GM18867 (cell line): ENCODE data around the gene GABBR2.
"Not testable (repeated sequence)": the region's sequence is repeated elsewhere in the genome, so short reads cannot be mapped to it uniquely, and the experiment has no call there.

Experiments
- ATAC-seq: cut with Tn5 transposase; IDR thresholded peaks from one replicate; pipeline ENCODE4 v1.9.1; 2021; ENCODE audit warnings: mild to moderate bottlenecking, moderate library complexity; ENCODE audit not compliant: unreplicated experiment

Gene GABBR2

DNA sequence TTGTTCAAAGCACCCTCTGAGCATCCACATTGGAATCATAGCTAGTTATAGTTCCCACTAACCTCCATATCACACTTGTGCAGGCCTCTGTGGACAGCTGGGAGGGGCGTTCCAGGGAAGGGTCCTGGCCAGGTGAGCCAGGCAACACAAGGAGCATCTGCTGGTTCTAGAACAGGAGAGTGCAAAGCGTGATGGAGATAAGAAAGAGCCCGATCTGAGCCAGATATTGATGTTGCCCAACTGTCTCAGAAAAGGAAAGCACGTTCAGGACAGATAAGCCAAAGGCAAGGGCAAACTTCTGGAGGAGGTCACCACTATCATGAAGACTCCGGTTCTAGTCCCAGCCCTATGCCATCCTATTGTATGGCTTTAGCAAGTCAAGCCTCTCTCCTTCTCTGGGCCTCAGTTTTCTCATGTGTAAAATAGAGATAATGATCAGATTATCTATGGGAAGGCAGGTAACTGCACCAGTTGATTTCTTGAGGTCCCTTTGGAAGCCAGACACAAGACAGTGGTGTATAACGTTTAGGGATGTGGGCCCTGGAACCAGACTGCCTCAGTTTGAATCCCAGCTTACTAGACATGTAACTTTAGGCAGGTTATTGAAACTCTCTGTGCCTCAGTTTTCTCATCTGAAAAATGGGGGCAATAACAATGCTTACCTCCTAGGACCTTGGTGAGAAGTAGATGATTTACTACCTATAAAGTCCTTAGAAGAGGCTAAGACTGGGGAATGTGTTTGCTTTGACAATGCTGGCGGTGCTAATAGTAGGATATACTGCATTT is 19.8 kb downstream of the GABBR2 start:
- ATAC-seq = no peak

DNA sequence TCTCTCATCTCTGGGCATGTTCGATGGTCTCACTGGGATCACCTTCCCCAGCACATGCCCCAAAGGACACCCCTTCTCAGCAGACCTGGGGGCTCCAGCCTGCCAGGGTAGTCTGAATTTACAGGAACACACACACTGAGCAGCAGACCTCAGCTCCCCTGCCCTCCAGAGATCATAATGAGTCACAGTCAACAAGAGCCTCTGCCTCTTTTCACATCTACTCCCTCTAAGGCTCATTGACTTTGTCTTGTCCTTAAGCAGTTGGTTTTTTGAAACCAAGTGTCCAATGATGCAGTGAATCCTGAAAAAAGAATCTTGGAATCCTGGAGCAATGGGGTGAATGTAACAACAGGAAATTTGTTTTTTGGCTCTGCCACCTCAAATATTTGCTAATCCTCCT is 20.8 kb downstream of the GABBR2 start:
- no peak for ATAC-seq

DNA sequence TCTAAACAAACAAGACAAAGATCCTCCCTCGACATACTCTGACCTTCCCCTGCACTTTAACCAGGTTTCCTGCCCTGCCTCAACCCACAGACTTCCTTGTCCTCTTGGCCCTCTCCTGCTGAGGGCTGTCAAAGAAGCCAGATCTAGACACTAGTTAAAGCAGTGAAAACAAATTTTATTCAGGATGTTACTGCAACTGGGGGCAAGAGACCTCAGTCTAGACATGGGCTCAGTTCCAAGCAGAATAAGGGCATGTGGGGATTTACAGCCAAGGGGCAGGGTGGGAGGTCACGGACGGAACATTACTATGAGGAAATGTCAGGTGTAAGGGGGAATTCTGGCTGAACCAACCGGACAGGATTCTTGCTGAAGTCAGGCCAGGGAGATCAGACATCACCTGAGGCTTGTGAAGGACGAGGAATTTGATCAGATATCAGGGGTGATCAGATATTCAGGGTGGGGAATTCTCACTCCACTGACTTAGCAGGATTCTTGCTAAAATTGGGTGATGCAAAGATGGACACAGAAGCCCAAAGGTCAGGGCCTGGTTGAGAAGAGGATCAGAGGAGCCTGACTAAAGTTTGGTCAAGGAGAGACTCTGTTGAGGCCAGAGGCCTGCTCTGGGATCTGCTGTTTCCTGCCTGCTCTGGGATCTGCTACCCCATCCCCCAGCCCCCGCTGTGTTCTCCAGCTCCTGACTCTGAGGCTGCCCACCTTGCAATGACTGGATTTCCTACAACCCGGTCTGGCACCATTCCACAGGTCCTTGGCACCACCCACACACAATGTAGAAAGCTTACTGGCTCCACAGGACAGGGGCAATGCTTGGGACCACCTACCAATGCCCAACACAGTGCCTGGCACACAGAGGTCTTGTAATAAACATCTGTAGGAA is 21.5 kb downstream of the GABBR2 start:
- ATAC-seq = no peak

DNA sequence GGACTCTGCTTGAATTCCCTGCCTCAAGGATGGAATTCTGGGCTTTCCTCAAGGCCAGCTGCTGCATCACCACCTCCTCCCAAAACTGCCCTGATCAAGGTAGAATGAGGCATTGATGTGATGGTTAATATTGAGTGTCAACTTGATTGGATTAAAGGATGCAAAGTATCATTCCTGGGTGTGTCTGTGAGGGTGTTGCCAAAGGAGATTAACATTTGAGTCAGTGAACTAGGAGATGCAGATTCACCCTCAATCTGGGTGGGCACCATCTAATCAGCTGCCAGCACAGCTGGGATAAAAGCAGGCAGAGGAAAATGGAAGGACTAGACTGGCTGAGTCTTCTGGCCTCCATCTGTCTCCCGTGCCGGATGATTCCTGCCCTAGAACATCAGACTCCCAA is 23.9 kb downstream of the GABBR2 start:
- not testable (repeated sequence) for ATAC-seq

DNA sequence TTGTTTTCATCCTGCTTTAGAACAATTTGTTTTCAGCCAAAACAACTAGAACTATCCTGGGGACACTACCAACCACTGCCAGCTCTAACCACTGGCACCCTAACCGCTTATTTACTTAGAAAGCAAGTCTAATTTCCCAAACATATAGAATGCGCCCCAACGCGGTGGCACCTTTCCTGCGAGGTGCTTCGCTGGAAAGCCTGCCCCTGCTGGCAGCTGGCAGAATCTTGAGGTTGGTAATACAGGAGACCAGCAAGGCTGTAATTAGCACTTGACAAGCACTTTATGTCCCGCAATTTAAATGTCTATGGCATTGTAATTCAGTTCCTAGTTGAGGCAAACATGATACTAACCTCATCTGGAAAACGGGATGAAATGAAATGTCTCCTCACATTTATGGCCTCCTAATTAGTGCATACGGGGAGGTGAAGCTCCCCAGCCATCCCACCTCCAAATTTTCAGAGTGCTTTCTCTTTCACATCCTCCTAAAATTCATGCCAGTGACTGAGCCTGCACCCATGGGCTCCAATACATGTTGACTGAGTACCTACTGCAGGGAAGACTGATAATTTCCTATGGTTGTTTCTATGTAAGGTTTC is 30.4 kb downstream of the GABBR2 start:
- peak; percentile 45 for ATAC-seq

DNA sequence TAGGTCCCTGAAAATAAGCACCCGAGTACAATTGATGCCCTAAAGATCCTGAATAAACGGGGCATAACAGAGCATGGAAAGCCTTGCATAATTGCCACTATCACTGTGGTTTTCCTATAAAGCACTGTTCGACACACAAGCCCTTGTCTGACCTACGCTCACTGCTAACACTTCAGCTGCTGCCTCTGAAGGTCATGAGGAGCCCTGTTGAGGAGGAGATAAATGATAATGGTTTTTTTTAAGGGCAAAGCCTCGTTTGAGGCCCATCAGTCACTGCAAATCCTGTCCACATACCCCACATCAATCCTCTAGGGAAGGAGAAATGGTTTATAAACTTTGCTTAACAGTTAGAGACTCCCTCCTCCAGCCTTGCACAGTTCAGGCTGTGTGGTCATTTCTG is 35.1 kb downstream of the GABBR2 start:
- ATAC-seq = no peak

DNA sequence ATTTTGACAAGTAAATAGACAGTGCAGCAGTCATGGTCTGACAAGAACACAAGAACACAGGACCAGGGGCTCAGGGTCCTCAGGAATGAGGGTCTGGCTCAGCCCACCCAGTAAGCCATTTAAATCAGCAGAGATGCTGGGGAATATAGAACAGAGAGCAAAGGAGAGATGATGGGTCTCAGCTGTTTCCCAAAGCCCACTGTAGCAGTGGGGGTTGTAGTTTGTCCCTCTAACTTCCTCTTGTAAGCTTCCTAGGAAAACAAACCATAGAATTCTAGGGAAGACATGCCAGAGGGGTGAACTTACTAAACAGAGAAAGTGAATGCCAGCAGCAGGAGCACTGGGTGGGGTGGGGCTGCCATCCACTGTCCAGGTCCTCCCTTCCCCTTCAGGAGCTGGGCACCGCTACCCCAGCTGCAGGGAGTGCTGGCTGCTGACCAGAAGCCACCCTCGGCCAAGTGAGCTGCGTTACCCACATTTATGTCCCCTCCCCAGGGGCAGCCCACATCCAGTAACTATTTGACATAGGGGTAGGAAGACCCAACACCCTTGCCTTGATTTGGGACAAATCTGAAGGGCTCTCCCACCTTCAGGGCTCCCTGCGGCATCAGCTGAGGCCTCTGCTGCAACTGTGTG is 41.6 kb downstream of the GABBR2 start:
- ATAC-seq = no peak

DNA sequence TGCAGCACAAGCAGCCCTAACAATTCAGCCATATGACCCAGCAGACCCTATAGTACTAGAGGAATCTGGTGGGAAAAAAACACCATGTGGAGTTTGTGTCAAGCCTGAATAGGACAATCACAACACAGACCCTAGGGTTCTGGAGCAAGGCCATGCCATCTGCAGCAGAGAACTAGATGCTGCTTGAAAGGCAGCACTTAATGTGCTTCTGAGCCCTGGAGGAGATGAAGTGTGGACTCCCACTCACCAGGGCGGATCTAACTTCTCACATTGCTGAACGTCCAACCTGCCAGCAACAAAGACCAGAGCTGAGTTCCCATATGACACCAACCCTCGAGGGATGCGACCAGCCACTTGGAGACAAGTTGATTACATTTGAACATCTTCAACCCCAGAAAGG is 43.2 kb downstream of the GABBR2 start:
- no peak for ATAC-seq

DNA sequence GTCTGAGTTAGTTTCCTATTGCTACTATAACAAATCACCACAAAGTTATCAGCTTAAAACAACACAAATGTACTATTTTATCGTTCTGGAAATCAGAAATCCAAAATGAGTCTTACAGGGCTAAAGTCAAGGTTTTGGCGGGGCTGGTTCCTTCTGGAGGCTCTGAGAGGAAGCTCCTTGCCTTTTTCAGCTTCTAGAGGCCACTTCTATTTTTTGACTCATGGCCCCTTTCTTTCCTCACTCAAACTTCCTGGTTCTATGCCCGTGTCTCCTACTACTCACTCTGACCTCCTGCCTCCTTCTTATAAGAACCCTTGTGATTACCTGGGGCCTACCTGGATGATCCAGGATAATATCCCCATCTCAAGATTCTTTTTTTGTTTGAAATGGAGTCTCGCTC is 48.2 kb downstream of the GABBR2 start:
- no peak for ATAC-seq

DNA sequence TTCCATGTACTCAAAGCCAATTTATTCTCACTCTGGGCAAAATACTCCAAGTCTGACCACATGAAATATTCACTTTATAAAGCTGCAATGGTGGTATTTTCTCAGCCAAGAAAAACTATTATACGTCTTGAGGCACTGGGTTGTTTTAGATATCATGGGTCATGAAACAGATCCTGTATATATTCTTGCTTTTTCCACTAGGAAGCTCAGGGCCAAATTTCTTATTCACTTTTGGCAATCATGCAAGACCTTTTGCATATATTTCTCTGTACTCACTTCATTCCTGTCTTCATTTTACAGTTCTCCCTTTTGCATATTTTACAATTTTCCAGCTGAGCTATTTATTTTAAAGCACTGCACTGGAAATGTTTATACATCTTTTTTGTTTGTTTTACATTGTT is 49.8 kb downstream of the GABBR2 start:
- no peak for ATAC-seq

DNA sequence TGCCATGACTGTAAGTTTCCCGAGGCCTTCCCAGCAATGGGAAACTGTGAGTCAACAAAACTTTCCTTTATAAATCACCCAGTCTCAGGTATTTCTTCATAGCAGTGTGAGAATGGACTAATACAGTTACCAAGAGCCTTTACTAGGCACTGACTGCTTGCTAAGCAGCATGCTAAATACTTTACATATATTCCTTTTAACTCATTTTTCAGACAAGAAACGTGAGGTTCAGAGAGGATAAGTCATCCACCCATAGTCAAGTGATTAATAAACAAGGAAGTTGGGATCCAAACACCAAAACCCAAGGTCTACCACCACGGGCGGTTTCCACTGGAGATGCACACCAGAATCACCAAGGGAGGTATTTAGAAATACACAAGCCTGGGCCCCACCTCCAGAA is 50.8 kb downstream of the GABBR2 start:
- ATAC-seq = no peak

DNA sequence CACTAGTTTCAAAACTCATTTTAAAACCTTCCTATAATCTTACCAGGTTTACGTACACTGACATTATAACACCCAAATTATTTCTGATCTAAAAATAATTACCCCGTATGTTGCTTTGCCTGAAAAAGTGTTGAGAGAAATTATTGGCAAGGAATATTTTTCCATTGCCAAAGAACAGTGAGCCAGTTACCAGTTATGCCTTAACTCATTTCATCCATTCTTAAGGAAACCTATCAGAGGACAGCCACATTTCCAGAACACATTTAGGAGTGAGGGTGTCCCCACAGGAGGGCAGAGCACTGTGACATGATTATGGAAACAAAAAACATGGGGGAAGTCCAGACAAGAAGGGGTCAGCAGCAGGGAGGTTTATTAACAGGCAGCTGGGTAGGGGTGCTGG is 52.2 kb downstream of the GABBR2 start:
- ATAC-seq = no peak

DNA sequence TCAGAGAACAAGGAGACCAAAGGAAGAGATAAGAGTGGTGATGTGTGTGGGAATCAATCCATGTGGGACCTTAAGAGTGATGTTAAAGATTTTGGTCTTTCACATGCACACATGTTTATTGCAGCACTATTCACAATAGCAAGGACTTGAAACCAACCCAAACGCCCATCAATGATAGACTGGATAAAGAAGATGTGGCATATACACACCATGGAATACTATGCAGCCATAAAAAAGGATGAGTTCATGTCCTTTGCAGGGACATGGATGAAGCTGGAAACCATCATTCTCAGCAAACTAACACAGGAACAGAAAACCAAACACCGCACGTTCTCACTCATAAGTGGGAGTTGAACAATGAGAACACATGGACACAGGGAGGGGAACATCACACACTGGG is 53.3 kb downstream of the GABBR2 start:
- ATAC-seq = not testable (repeated sequence)

DNA sequence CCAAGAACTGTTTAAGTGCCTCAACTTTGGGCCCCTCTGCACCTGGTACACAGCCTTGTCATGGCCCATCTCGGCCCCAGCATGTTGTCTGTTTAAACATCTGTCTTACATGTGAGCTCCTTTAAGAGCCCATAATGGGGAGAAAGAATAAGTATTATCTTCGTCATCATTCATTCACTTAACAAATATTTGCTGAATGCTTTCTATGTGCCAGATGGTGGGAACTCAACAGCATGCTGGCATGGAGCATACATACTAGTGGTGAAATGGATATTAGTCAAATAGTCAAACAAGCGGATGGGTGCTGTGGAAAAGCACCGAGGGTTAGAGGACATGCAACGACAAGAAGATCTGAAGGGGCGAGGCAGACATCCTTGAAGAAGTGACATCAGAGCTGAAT is 54.5 kb downstream of the GABBR2 start:
- ATAC-seq = no peak

DNA sequence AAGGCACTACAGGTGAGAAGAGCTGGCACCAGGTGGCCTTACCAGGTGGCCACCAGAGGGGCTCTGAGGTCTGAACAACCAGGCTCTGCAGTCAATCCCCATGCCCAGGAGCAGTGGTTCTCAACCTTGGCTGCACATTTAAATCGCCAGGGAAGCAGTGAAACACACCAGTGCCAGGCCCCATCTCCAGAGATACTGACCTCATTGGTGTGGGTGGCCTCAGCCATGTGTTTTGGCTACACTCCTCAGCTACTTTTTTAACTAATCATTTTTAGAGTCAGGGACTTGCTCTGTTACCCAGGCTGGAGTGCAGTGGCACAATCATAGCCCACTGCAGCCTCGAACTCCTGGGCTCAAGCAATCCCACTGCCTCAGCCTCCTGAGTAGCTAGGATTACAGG is 56.0 kb downstream of the GABBR2 start:
- no peak for ATAC-seq

DNA sequence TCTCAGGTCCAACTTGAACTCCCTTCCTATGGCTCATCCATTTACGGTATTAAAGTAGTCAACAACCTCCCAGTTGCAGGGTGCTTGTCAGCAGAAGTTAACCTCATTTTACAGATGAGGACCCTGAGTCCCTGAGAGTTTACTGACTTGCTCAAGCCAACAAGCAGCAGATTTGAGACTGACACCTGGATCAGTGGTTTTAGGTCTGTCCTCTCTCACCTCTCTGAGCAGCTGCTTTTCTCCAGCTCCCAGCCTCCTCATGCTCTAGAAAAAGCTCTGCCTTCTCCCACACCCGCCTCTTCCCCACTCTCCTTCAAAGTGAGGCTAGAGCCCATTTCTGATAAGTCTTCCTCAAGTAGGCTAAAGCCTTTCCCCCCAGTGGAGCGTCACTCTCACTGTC is 56.4 kb downstream of the GABBR2 start:
- ATAC-seq = no peak

DNA sequence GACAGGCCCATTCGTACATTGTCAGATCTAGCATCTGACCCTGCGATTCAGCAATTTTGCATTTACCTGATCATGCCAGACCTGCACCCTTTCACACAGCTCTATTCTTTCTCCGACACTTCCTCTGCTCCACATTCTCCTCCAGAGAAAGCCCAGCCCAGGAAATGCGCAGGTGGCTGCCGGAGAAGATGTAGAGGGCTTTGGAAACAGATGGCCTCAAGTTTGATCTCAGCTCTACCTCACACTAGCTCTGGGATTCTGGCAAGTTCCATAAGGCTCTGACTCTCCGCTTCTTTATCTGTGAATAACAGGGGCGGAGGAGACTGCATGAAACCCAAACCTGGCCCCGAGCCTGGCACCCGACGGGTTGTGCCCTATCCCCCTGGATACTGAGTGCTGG is 61.5 kb downstream of the GABBR2 start:
- no peak for ATAC-seq

DNA sequence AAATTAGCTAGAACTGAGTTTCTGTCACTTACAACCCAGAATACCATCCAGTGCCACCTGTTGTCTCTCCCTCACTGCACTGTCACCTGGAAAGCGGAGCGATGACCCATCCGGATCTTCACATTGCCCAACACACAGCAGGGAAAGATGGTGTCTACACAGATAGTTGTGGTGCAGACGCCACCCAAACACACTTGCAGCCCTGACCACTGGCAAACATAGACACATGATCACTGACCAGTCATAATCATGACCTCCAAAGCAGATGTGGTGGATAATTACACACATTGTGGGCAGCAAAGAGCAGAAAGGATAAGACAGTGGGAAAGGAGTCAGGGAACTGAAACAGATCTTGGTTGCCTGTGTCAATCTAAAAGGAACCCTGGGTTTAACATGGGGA is 64.7 kb downstream of the GABBR2 start:
- no peak for ATAC-seq

DNA sequence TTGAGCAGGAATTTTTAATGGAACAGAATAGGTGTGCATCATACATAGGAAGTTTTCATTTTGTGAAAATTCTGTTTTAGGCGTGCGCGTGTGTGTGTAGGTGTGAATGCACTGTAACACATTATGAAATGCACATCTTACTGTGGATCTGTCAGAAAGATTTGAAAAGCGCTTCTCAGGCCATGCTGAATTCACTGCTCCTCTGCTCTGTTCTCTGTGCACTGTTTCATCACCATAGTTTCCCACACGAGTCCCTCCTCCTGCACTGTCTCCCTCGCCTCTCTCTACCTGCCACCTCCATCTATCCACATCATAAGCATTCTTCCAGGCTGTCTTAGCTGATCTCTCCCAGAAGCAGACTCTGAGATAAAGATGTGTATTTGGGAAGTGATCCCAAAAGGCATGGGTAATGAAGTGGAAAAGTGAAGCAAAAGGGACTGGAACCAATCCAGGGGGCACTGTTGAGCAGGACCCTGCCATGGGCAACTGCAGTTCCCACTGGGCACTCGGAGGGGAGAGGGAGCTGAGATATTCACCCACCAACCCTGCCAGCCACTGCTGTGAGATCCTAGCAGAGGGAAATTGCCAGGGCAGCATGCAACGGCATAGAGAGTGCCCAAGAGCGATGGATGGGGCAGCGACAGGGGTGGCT is 65.9 kb downstream of the GABBR2 start:
- ATAC-seq = no peak

DNA sequence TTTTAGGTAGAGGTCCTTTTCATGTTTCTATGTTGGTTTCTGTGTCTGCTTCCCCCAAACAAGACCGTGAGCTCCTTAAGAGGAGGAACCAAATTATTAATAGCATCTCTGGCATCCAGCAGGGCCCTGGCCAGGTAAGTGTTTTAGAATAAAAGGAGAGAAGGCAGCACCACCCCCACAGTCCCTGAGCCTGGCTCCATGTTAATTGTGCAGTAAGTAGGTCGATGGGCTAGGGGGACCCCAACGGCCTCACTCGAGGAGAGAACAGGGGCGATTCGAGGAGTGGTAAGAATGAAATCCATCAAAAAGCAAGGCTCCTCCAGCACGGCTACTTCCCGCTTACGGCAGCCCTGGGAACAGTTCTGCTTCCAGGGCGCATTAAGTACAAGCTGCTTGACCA is 67.0 kb downstream of the GABBR2 start:
- no peak for ATAC-seq

DNA sequence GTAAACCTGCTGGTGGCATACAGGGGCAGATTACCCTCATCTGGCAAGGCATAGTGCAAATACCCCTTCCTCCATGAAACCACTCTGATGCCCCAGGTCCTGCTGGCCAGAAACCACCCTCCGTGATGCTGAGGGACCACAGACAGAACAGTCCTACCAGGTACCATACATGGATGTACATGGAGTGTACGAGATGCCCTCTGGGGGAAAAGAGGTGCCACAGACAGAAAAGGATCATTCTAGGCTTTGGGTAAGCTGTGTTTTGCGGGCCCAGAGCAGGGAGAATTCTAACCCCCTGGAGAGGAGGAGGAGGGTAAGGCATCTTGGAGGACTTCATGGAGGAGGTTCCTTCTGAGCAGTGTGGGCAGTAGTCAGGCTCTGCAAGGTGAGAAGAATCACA is 68.3 kb downstream of the GABBR2 start:
- no peak for ATAC-seq
